GM18951 (cell line): ENCODE results near the gene ZFX.

ENCODE experiments used
- POLR2A ChIP-seq: IDR thresholded peaks from 4 replicates; pipeline ENCODE4 v1.6.1; 2011; ENCODE audit warnings: mild to moderate bottlenecking; ENCODE audit not compliant: insufficient read length, insufficient read depth; ENCODE audit errors: extremely low read depth
- in situ Hi-C: fragments of 300-500 bp; cut with MboI; formaldehyde crosslinking; loops from one replicate; pipeline ENCODE4 v1.12.0; 2022; ENCODE audit warnings: low sequenced_read_pairs, mixed read lengths, inconsistent platforms; ENCODE audit not compliant: unreplicated experiment

Gene ZFX

DNA sequence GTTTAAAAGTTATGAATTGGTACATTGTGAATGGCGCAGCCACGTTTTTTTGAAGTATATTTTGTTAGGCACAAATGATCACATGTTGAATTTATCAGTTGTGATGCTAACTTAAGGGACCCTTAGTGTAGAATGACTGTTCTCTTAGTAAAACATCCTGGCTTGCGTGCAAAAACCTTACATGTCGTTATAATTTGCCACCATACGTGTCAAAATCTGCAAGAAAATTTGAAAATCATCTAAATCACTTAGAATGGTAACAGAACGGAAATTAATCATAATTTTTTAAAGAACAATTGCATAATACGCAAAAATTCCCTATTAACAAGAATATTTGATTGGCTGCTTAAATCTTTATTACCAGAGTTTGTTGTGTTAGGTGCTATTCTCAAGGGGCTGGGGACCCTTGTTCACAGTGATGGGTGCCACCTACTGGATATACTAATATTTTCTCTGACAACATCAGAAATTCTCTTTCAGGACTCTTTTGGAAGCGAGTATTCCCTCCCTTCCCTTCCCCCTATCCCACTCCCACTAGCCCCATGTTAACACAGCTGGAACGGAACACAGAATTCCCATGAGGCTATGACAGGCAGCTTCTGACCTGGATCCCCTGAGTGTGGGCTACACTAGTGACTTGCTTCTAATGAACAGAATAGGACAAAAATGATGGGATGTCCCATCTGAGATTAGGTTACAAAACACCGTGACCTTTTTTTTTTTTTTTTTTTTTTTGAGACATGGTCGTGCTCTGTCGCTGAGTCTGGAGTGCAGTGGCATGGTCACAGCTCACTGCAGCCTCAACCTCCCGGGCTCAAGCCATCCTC, 92.5 kb downstream of the ZFX start:
- in situ Hi-C loops, result no loop called here
- no peak for TF ChIP-seq POLR2A

DNA sequence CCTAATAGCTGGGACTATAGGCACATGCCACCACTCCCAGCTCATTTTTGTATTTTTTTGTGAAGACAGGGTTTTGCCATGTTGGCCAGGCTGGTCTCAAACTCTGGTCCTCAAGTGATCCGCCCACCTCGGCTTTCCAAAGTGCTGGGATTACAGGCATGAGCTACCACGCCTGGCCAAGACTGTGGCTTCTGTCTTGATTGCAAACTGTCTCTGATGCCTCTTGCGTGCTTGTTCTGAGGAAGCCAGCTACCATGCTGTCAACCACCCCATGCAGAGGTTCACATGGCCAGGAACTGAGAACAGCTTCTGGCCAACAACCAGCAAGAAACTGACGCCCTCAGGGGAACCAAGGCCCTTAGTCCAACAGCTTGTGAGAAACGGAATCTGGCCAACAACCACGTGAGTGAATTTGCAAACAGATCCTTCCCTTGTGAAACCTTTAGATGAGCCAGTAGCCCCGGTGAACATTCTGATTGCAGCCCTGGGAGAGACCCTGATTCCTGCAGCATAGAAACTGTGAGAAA, 93.2 kb downstream of the ZFX start:
- peak; percentile 47 for TF ChIP-seq POLR2A
- in situ Hi-C loops, result no loop called here

DNA sequence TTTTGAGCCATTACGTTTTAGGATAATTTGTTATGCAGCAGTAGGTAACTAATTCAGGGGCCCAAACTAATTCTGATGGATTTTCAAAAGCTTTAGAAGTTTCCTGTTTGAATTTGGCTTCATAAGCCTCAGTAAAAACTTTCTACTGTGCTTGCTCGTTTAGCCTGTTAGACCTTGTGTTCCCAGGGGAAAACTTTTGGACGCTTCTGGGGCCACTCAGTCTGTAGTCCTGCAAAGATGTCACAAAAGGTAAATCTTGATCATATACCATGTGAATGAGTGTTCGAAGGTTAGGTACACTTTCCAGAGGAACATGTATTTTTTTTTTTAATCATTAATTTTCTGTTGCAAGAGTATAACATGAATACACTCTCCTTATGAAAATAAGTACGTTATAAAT, 93.7 kb downstream of the ZFX start:
- TF ChIP-seq POLR2A, result no peak
- in situ Hi-C loops, result no loop called here

DNA sequence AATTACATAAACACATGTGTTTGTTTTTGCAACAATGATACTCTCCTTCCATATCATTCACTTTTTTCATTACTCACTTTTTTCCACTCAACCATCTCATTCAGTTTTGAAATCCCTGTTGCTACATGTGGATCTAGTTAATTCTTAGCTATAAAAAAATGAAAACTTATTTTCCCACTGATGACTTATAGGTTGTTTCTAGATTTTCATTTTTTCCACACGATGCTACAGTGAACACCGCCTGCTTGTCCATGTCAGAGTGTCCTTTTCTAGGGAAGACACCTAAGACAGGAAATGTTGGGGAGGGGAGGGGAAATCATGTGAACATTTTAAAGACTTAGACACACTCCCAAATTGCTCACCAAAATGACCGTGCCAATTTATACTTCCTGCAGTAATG, 94.2 kb downstream of the ZFX start:
- no peak for TF ChIP-seq POLR2A
- in situ Hi-C loops, result no loop called here

DNA sequence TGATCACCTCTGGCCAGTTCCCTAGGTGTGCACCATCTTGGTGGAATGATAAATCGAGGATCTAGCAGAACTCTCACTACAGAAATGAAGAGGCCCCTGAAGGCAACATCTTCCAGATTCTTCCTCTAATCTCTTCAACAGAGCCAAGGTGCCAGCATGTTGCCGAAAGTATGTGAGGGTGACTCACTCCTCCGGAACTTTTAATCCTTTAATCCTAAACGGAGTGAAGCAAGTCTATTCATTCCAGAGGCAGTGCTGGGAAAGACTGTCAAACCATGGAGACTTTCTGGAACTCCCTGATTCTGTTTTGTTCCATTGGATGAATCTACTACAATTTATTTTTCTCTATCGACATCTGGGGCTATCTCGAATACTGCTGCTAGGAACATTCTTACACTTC, 95.7 kb downstream of the ZFX start:
- TF ChIP-seq POLR2A, result no peak
- in situ Hi-C loops, result no loop called here

DNA sequence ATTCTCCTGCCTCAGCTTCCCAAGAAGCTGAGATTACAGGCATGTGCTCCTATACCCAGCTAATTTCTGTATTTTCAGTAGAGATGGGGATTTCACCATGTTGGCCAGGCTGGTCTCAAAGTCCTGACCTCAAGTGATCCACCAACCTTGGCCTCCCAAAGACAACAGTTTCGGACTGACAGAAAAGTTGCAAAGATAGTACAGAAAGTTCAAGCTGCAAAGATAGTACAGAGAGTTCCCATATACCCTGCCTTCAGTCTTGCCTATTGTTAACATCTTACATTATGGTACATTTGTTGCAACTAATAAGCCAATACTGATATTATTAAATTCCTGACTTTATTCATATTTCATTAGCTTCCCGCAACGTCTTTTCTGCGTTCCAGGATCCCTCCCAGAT, 98.5 kb downstream of the ZFX start:
- in situ Hi-C loops, result no loop called here
- no peak for TF ChIP-seq POLR2A

DNA sequence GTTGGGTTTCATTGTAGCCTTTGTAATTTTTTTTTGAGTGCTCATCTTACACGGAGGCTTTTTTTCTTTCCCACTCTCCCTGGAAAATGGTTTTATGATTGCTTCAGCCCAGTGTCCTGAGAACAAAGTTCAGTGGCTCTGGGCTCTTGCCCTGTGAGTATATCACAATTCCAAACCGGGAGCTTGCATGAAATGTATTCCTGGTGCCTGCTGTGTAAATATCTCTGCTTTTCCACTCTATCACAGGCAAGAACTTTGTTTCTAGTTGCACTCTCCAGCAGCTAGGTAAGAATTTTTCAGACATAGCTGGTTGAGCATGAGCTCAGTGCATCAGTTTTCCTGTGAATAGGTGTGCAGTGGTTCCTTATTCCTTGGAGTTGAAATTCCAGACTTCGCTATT, 103.5 kb downstream of the ZFX start:
- TF ChIP-seq POLR2A, result no peak
- in situ Hi-C loops, result no loop called here

DNA sequence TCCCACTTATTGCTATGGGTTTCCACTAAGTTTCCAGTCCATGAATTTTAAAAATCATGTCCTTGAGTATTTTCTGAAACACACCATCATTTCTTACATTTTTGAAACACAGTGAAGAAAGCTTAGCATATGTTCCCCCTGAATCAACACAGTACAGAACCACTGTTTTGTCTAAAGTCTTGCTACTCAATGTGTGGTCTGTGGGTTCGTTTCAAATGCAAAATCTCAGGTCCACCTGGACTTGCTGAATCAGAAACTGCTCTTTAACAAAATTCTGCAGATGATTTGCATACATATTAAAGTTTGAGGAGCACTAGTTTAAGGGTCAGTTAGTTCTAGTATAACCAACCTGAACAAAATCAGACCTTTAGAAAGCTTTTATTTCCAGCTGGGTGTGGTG, 103.9 kb downstream of the ZFX start:
- in situ Hi-C loops, result no loop called here
- TF ChIP-seq POLR2A, result no peak

DNA sequence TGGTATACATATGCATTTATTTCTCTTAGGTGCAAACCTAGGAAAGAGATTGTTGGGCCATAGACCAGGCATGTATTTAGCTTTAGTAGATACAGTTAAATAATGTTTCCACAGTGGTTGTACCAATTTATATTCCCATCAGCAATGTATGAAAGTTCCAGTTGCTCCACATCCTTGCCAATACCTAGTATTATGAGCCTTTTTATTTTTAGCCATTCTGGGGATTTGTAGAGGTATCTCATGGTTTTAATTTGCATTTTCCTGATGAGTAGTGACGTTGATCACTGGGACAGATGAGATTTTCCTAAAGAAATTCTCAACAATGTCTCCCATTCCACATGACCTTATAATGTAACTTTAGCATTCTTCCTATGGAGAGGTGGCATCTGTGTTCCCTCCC, 107.5 kb downstream of the ZFX start:
- in situ Hi-C loops, result no loop called here
- no peak for TF ChIP-seq POLR2A

DNA sequence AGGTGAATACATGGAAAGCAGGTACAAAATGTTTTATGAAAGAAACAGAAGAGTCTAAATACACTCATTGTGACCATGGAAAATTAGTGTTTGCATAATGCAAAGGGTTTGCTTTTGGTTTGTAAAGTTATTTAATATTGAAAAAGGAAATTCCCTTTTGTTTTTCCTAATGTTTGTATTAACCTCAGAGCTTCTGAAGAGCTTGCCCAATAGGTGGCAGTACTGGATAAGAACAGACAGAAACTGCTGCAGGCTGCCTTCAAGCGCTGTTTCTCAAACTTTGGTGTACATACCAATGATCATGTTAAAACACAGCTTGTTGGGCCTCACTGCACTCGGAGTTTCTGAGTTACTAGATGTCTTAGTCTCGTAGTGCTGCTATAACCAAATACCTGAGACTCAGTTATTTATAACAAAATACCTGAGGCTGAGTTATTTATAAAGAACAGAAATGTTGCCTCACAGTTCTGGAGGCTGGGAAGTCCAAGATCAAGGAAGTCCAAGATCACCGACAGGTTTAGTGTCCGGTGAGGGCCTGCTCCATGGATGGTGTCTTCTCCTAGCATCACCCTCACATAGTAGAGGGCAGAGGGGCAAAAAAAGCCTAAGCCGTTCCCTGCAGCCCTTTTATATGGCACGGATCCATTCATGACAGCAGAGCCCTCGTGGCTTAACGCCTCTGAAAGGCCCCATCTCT, 110.2 kb downstream of the ZFX start:
- in situ Hi-C loops, result no loop called here

DNA sequence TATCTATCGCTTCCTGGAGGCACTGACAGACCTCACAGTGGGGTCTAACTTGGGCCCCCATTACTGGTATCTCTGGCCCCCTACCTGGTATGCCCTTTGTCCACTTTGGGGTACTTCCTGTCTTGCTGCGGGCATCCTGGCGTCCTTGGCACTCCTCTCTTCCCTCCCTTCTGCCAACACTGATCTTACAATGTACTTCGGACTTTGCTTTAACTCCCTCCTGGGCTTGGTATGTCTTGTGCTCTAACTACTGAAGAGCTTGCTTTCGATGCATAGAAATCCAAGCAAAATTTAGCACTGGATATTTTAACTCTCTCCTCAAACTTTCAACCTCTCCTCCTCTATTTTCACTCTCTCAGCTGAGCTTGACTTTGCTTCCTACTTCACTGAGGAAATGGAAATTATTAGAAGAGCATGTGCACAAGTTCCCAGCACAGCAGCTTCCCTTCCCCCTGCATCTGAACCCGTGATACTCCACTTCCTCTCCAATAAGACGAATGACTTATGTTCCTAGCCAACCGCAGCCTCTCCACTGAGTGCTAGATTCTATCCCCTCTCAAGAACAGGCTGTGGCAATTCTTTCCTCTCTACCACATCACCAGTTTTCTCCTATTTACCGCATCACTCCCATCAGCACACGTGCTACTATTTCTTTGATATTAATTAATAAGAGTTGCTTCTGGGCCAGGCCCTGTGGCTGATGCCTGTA, 111.5 kb downstream of the ZFX start:
- TF ChIP-seq POLR2A, result no peak
- in situ Hi-C loops, result no loop called here

More for the DNA sequence above, 110.2 kb downstream of the ZFX start:
- no peak for TF ChIP-seq POLR2A

DNA sequence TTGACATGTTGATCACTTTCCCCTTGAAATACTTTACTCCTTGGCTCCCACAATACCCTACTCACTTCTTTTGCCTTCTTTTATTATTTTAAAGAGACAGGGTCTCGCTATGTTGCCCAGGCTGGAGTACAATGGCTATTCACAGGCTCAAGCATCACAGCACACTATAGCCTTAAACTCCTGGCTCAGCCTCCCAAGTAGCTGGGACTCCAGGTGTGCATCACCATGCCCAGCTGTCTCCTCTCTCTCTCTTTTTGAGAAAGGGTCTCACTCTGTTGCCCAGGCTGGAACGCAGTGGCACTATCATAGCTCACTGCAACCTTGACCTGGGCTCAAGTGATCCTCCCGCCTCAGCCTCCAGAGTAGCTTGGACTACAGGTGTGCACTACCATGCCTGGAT, 112.8 kb downstream of the ZFX start:
- in situ Hi-C loops, result no loop called here

DNA sequence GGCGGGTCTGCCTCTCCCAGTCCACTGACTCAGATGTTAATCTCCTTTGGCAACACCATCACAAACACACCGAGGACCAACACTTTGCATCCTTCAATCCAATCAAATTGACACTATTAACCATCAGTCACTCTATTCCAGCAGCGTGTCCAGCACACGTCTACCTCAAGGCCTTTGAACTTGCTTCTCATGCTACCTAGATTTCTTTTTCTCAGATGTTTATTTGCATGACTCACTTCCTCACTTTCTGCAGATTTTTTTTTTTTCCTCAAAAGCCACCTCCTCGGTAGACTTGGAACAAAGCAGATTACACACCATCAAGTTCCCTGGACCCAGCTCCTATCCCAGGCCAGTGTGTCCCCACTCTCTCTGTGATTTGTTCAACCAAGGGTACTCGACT, 114.9 kb downstream of the ZFX start:
- TF ChIP-seq POLR2A, result no peak
- in situ Hi-C loops, result no loop called here

More for the DNA sequence above, 112.8 kb downstream of the ZFX start:
- TF ChIP-seq POLR2A, result no peak
